Kidney epithelial cell (primary cell): ENCODE measurements around the gene COA4. TPM values are rescaled to one million over a fixed set of nuclear protein-coding genes. Genes with fewer than 3 reads are reported as not detected.

Source experiments
- DNase-seq: peaks from one replicate; pipeline ENCODE4 v3.0.0-alpha.2; 2010; ENCODE audit warnings: low read depth
- H3K27me3 ChIP-seq: 2 replicates; pipeline ENCODE4 v1.6.0; 2011; ENCODE audit warnings: low read length; ENCODE audit not compliant: control insufficient read depth, insufficient read depth
- H3K36me3 ChIP-seq: 2 replicates; pipeline ENCODE4 v1.5.1; 2011; ENCODE audit warnings: low read length; ENCODE audit not compliant: control insufficient read depth, insufficient read depth
- H3K4me3 ChIP-seq: 2 replicates; pipeline ENCODE4 v1.5.1; 2011; ENCODE audit warnings: low read depth, mild to moderate bottlenecking, control low read depth, low read length
- CTCF ChIP-seq: IDR thresholded peaks from 2 replicates; pipeline ENCODE4 v1.5.1; 2011; ENCODE audit warnings: mild to moderate bottlenecking, moderate library complexity, low read length, control low read depth, inconsistent platforms; ENCODE audit not compliant: insufficient read depth, poor library complexity, severe bottlenecking
- total RNA-seq: library from RNA; depleted of rRNA; stranded (reverse); fragments of >200 nt; gene quantifications from 2 replicates; pipeline ENCODE4 v1.2.3, GENCODE V29; 2015

The COA4 gene
- total RNA-seq, 1 donor from 2014 or later: 103 TPM

- no peaks in the 10 kb centered on the region for H3K27me3 ChIP-seq
- no peaks in the 10 kb centered on the region for H3K36me3 ChIP-seq
- TF ChIP-seq CTCF: no peak
- H3K4me3 ChIP-seq: no peak overlapping the region
- no peak for DNase-seq
Observed at GRCh38 chr11:73866095-73866579, 10.5 kb downstream of the COA4 start.

- no peaks in the 10 kb centered on the region for H3K36me3 ChIP-seq
- no peaks in the 10 kb centered on the region for H3K27me3 ChIP-seq
- no peak for DNase-seq
- TF ChIP-seq CTCF: no peak
- H3K4me3 ChIP-seq: no peak overlapping the region
Observed at GRCh38 chr11:73862986-73863385, 13.7 kb downstream of the COA4 start.

- no peak overlapping the region for H3K4me3 ChIP-seq
- H3K36me3 ChIP-seq: no peaks in the 10 kb centered on the region
- H3K27me3 ChIP-seq: no peaks in the 10 kb centered on the region
- DNase-seq: no peak
- no peak for TF ChIP-seq CTCF
Observed at GRCh38 chr11:73860202-73860601, 16.4 kb downstream of the COA4 start.

GRCh38 chr11:73859671-73860070, 17.0 kb downstream of the COA4 start:
- DNase-seq: no peak
- no peak overlapping the region for H3K4me3 ChIP-seq
- H3K27me3 ChIP-seq: no peaks in the 10 kb centered on the region
- H3K36me3 ChIP-seq: no peaks in the 10 kb centered on the region
- no peak for TF ChIP-seq CTCF

- H3K4me3 ChIP-seq: no peak overlapping the region
- H3K36me3 ChIP-seq: peaks cover 1% of the 10 kb centered on the region
- H3K27me3 ChIP-seq: no peaks in the 10 kb centered on the region
- no peak for TF ChIP-seq CTCF
- DNase-seq: no peak
Observed at GRCh38 chr11:73856031-73856567, 20.5 kb downstream of the COA4 start.

GRCh38 chr11:73854680-73855079, 22.0 kb downstream of the COA4 start:
- TF ChIP-seq CTCF: no peak
- no peak for DNase-seq
- Histone ChIP-seq H3K36me3 (peaks cover 1% of the 10 kb centered on the region), H3K27me3 (no peaks in the 10 kb centered on the region), H3K4me3 (no peak overlapping the region)
